Measurements from ENCODE around the gene TP53BP2.
"Not testable (repeated sequence)": the region's sequence is repeated elsewhere in the genome, so short reads cannot be mapped to it uniquely, and the experiment has no call there.

The TP53BP2 gene

GRCh38 chr1:223831755-223832636 is 13.8 kb downstream of the TP53BP2 start:
- DNase-seq (ENCODE audit: low spot score): peak; percentile 66

GRCh38 chr1:223829678-223830077 is 16.1 kb downstream of the TP53BP2 start:
- DNase-seq (ENCODE audit: low spot score): no peak

GRCh38 chr1:223828162-223828848 is 17.4 kb downstream of the TP53BP2 start:
- DNase-seq (ENCODE audit: low spot score): no peak

- no peak for DNase-seq (ENCODE audit: low spot score)
These were observed 18.5 kb downstream of the TP53BP2 start for GRCh38 chr1:223827193-223827663.

- DNase-seq (ENCODE audit: low spot score): no peak
These were observed 19.7 kb downstream of the TP53BP2 start for GRCh38 chr1:223825767-223826748.

- no peak for DNase-seq (ENCODE audit: low spot score)
These were observed 21.0 kb downstream of the TP53BP2 start for GRCh38 chr1:223824712-223825111.

GRCh38 chr1:223824287-223824686 is 21.5 kb downstream of the TP53BP2 start:
- DNase-seq (ENCODE audit: low spot score): no peak

GRCh38 chr1:223820971-223821370 is 24.8 kb downstream of the TP53BP2 start:
- DNase-seq (ENCODE audit: low spot score): no peak

- no peak for DNase-seq (ENCODE audit: low spot score)
These were observed 25.3 kb downstream of the TP53BP2 start for GRCh38 chr1:223820515-223820858.

GRCh38 chr1:223819730-223820514 is 25.8 kb downstream of the TP53BP2 start:
- no peak for DNase-seq (ENCODE audit: low spot score)

GRCh38 chr1:223817265-223817664 is 28.5 kb downstream of the TP53BP2 start:
- DNase-seq (ENCODE audit: low spot score): not testable (repeated sequence)

- no peak for DNase-seq (ENCODE audit: low spot score)
These were observed 29.9 kb downstream of the TP53BP2 start for GRCh38 chr1:223815865-223816264.

GRCh38 chr1:223815020-223815853 is 30.5 kb downstream of the TP53BP2 start:
- no peak for DNase-seq (ENCODE audit: low spot score)

GRCh38 chr1:223813645-223814044 is 32.1 kb downstream of the TP53BP2 start:
- DNase-seq (ENCODE audit: low spot score): no peak

- peak; percentile 54 for DNase-seq (ENCODE audit: low spot score)
These were observed 34.1 kb downstream of the TP53BP2 start for GRCh38 chr1:223811634-223812101.

- DNase-seq (ENCODE audit: low spot score): no peak
These were observed 35.2 kb downstream of the TP53BP2 start for GRCh38 chr1:223810586-223810985.

- DNase-seq (ENCODE audit: low spot score): not testable (repeated sequence)
These were observed 35.8 kb downstream of the TP53BP2 start for GRCh38 chr1:223809905-223810304.

GRCh38 chr1:223803211-223803610 is 42.5 kb downstream of the TP53BP2 start:
- DNase-seq (ENCODE audit: low spot score): no peak

- DNase-seq (ENCODE audit: low spot score): no peak
These were observed 43.1 kb downstream of the TP53BP2 start for GRCh38 chr1:223802602-223803001.

- DNase-seq (ENCODE audit: low spot score): no peak
These were observed 43.7 kb downstream of the TP53BP2 start for GRCh38 chr1:223802032-223802431.

Data from CD4-positive, alpha-beta T cell treated with Interleukin-15 for 4 hours (primary cell).